Thyroid gland (tissue), 4 donors: Measurements from ENCODE around the gene ASXL1.

Experiments used
- POLR2A ChIP-seq, 2 donors: fragments of 450-650 bp; IDR thresholded peaks; one replicate each; pipeline ENCODE4 v1.6.1; 2017; ENCODE audit warnings: antibody characterized with exemption in 2 of 2, mild to moderate bottlenecking in 2 of 2, moderate library complexity in 1 of 2
- TF ChIP-seq, protein P1 (sequence below), 6 experiments: fragments of 200-600 bp in 3 of 6; fragments of 450-650 bp in 3 of 6; sonication (generic) in 3 of 6; IDR thresholded peaks; one replicate each; pipeline ENCODE4 v1.5.1; 2016 to 2019; ENCODE audit warnings: antibody characterized with exemption in 6 of 6, mild to moderate bottlenecking in 2 of 6, inconsistent platforms in 1 of 6, moderate library complexity in 1 of 6

DNA sequence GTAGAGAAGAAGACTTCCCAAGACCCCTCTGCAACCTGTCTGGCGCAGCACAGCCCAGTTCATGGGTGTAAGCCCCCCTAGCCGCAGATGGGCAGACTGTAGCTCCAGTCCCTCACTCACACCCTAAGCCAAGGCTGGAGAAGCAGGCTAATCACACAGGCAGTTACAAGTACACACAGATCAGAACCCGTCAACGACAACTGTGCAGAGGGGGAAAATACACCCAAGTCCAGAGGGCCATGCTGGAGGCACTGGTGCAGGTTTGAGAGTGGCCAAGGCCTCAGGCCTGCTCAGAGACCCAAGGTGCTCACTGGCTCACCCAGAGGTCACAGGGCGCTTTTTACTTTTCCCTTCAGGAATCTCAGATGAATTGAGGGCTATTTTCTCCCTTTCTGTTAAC lies 120.9 kb downstream of the ASXL1 start:
- no peak for TF ChIP-seq POLR2A (IDR thresholded peaks at IDR 0.05)
- TF ChIP-seq, protein P1, sequence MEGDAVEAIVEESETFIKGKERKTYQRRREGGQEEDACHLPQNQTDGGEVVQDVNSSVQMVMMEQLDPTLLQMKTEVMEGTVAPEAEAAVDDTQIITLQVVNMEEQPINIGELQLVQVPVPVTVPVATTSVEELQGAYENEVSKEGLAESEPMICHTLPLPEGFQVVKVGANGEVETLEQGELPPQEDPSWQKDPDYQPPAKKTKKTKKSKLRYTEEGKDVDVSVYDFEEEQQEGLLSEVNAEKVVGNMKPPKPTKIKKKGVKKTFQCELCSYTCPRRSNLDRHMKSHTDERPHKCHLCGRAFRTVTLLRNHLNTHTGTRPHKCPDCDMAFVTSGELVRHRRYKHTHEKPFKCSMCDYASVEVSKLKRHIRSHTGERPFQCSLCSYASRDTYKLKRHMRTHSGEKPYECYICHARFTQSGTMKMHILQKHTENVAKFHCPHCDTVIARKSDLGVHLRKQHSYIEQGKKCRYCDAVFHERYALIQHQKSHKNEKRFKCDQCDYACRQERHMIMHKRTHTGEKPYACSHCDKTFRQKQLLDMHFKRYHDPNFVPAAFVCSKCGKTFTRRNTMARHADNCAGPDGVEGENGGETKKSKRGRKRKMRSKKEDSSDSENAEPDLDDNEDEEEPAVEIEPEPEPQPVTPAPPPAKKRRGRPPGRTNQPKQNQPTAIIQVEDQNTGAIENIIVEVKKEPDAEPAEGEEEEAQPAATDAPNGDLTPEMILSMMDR (IDR thresholded peaks at IDR 0.05) = no peak
